Measurements from ENCODE around the gene AURKB.

DNA sequence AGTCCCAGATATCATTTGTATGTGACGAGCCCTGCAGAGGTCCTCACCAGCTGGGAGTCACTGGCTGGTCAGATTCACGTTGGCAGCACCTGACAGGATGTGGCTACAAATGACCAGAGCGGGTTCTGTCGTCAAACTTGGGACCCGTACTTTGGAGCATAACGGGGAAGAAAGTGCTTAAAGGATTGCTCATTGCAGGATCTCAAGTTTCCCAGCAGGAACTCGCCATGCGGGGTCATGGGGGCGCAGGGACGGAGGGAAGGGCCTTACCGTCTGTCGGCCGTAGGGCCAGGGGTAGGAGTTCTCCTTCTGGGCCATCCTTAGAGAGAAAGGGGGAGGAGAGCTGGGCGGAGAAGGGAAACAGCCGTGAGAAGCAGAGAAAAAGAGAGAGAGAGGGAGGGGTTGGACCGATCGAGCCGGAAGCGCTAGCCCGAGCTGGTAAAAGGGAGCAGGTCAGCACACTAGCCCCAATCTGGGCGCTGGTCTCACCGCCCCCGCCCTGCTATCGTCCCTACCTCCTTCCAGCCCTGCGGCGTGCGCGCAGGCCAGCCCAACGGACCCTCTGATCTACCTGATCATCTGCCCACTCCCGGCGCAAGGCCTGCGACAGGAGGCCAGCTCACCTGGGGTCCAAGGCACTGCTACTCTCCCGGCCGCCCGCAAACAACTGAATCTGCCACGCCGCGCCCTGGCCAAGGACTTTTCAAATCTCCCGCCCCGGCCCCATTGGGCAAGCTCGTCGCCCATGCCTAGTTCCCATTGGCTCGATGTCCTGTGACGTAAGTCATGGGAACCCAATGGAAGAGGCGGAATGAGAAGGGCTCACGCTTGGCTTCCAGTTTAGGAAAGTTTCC is at the start of gene AURKB:
- peak; percentile 54 for TF ChIP-seq POLR2A (IDR thresholded peaks at IDR 0.05; ENCODE audit: extremely low read depth, insufficient read length)
- TF ChIP-seq, protein P1, sequence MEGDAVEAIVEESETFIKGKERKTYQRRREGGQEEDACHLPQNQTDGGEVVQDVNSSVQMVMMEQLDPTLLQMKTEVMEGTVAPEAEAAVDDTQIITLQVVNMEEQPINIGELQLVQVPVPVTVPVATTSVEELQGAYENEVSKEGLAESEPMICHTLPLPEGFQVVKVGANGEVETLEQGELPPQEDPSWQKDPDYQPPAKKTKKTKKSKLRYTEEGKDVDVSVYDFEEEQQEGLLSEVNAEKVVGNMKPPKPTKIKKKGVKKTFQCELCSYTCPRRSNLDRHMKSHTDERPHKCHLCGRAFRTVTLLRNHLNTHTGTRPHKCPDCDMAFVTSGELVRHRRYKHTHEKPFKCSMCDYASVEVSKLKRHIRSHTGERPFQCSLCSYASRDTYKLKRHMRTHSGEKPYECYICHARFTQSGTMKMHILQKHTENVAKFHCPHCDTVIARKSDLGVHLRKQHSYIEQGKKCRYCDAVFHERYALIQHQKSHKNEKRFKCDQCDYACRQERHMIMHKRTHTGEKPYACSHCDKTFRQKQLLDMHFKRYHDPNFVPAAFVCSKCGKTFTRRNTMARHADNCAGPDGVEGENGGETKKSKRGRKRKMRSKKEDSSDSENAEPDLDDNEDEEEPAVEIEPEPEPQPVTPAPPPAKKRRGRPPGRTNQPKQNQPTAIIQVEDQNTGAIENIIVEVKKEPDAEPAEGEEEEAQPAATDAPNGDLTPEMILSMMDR (IDR thresholded peaks at IDR 0.05; ENCODE audit: low read depth, low read length) = no peak
- peak; percentile 72 for TF ChIP-seq MYC (IDR thresholded peaks at IDR 0.05; ENCODE audit: low read depth, low read length)
- TF ChIP-seq, protein P2, sequence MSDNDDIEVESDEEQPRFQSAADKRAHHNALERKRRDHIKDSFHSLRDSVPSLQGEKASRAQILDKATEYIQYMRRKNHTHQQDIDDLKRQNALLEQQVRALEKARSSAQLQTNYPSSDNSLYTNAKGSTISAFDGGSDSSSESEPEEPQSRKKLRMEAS (IDR thresholded peaks at IDR 0.05; ENCODE audit: low read depth, low read length) = peak; percentile 56

All from NB4 (cell line).